HepG2 (cell line): Measurements from ENCODE around the gene CTDSP1. TPM values are rescaled to one million over a fixed set of nuclear protein-coding genes. Genes with fewer than 3 reads are reported as not detected.

Experiments
- ATF6 ChIP-seq: sonication (generic); formaldehyde crosslinking; conservative IDR thresholded peaks from 2 replicates; pipeline ENCODE4 v1.4.0; 2020; ENCODE audit warnings: missing genetic modification reagents
- CHCHD3 ChIP-seq: sonication (generic); formaldehyde crosslinking; IDR thresholded peaks from 2 replicates; pipeline ENCODE4 v1.8.0; 2022; ENCODE audit warnings: mild to moderate bottlenecking, missing genetic modification reagents, moderate library complexity
- HIVEP1 ChIP-seq: sonication (generic); formaldehyde crosslinking; IDR thresholded peaks from 2 replicates; pipeline ENCODE4 v1.4.0; 2020; ENCODE audit warnings: mild to moderate bottlenecking, missing genetic modification reagents
- HNRNPUL1 ChIP-seq: fragments of 200-400 bp; formaldehyde crosslinking; IDR thresholded peaks from 2 replicates; pipeline ENCODE4 v1.6.1; 2017; ENCODE audit warnings: low read depth, mild to moderate bottlenecking, low read length, moderate library complexity
- POGK ChIP-seq: sonication (generic); formaldehyde crosslinking; conservative IDR thresholded peaks from 2 replicates; pipeline ENCODE4 v1.8.0; 2022; ENCODE audit warnings: mild to moderate bottlenecking, moderate library complexity, missing genetic modification reagents
- REST ChIP-seq, 2 experiments: IDR thresholded peaks; 2 replicates each; pipeline ENCODE4 v1.6.1; 2011 to 2012; ENCODE audit warnings: low read length in 2 of 2, borderline replicate concordance in 1 of 2, low read depth in 1 of 2, mild to moderate bottlenecking in 1 of 2, moderate library complexity in 1 of 2
- SUZ12 ChIP-seq: fragments of 150-350 bp; IDR thresholded peaks from 2 replicates; pipeline ENCODE4 v1.6.1; 2014; ENCODE audit warnings: low read depth, low read length
- THAP7 ChIP-seq: sonication (generic); formaldehyde crosslinking; IDR thresholded peaks from 2 replicates; pipeline ENCODE4 v1.8.1; 2023; ENCODE audit warnings: mild to moderate bottlenecking, missing genetic modification reagents
- ZNF646 ChIP-seq: sonication (generic); formaldehyde crosslinking; IDR thresholded peaks from 2 replicates; pipeline ENCODE4 v1.9.0; 2021; ENCODE audit warnings: mild to moderate bottlenecking, missing genetic modification reagents
- ZNF710 ChIP-seq: sonication (generic); formaldehyde crosslinking; IDR thresholded peaks from 2 replicates; pipeline ENCODE4 v1.5.0; 2020; ENCODE audit warnings: mild to moderate bottlenecking, missing genetic modification reagents, borderline replicate concordance
- ZNF713 ChIP-seq: sonication (generic); formaldehyde crosslinking; IDR thresholded peaks from 2 replicates; pipeline ENCODE4 v1.4.0; 2020; ENCODE audit warnings: mild to moderate bottlenecking, missing genetic modification reagents
- polyA plus RNA-seq, 8 experiments: library from polyadenylated mRNA; depleted of rRNA in 3 of 8; stranded (reverse) in 7 of 8; unstranded in 1 of 8; fragments of >200 nt; fragmentation: Illumina TruSeq in 4 of 8; extraction: Trizol in 4 of 8; gene quantifications; 2 replicates each; pipeline versions ENCODE4 v1.2.1 to v1.2.3, GENCODE V29; 2011 to 2016; ENCODE audit warnings: low read depth in 4 of 8, missing spikeins in 1 of 8, mixed read lengths in 1 of 8; ENCODE audit not compliant: insufficient read depth in 1 of 8
- total RNA-seq, 5 experiments: library from RNA; depleted of rRNA; stranded (reverse); fragments of >200 nt; fragmentation: Illumina TruSeq; extraction: Trizol; gene quantifications; 2 replicates each; pipeline ENCODE4 v1.2.3, GENCODE V29; 2016; ENCODE audit warnings: low read depth in 1 of 5

CTDSP1 gene
- total and polyA plus RNA-seq, 2 of the 13 experiments (the other 11 are each of a cell fraction or from before 2014, with no cell fraction given): 91.0 to 268 TPM

GRCh38 chr2:218419630-218420216 lies 20.1 kb downstream of the CTDSP1 start (continued):
- no peak for TF ChIP-seq HNRNPUL1
- no peak for TF ChIP-seq SUZ12
- TF ChIP-seq POGK (CRISPR knock-in tag): no peak
- no peak for TF ChIP-seq REST (IDR thresholded peaks at IDR 0.05; ENCODE audit: borderline replicate concordance in 1 of 2, low read depth in 1 of 2, low read length in 2 of 2)
- TF ChIP-seq ATF6 (CRISPR knock-in tag): no peak
- TF ChIP-seq ZNF710 (CRISPR knock-in tag): peak; percentile 39; the same call in 1 of the 2 replicates
- TF ChIP-seq THAP7: no peak
- TF ChIP-seq ZNF646 (CRISPR knock-in tag): no peak
- no peak for TF ChIP-seq CHCHD3
- no peak for TF ChIP-seq ZNF713 (CRISPR knock-in tag)
- TF ChIP-seq HIVEP1 (CRISPR knock-in tag): no peak
